NAMALWA (cell line): ENCODE data around the gene FAM118B.
"Not testable (repeated sequence)": the region's sequence is repeated elsewhere in the genome, so short reads cannot be mapped to it uniquely, and the experiment has no call there.

Source experiments
- DNase-seq: peaks from one replicate; pipeline ENCODE4 v3.0.0-alpha.2; 2015; ENCODE audit warnings: low spot score

Gene FAM118B

DNA sequence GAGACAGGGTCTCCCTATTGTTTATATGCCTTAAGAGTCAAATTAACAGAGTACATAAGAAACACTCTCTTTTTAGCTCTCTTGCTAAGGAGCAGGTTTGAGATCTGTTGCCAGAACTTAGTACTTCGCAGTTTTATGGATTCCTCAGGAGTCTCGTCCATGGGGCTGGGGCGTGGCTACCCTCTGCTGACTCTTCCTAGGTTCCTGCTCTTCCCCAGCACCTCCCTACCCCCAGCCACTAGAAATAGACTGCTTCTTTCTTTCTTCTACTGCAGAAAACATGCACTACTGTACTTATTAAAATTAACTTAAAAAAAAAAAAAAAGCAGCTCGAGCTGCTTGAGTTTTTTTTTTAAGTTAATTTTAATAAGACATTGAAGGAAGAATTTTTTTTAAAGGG is 8.0 kb downstream of the FAM118B start:
- DNase-seq, result no peak

DNA sequence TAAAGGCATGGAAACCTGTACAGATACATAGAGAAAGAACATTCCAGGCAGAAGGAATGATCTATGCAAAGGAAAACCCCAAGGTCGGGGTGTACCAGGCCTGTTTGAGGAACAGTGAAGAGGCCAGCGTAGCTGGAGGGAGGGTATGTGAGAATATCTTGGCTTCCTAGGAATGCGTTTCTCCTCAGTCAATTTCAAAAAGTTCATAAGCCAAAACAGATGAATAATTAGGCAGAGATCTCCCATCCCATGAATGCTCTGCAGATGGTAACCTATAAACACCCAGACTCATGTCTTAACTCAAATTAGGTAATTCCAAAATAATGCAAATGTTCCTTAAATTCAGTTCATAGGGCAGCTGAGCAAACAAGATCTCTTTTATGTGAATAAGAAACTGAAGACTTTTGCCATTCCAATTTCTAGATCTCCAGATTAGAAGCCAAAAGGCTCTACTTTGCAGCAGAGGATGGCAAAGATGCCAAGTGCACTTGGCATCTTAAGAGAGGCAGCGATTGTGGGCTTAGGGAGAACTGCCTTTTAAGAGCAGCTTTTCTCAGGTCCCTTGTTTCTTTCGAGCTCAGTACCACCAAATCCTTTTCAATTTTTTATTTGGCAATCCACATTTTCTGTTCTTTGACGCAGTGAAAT is 13.2 kb downstream of the FAM118B start:
- DNase-seq, result no peak

DNA sequence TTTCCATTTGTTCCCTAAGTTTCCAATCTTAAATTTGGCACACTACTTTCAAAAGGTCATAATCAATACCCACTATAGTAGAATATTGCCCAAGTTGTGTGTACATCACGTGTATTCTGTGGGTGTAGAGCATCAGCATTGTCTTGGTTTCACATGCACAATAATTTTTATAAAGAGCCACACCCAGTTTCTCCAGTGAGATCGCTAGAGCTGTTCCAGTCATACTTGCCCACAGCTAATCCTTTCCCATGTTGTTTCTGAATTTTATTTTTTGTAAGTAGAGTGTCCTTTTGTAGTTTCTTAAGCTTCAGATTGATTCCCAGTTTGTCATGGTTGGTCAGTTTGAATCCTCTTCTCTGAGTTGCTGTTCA is 13.7 kb downstream of the FAM118B start:
- DNase-seq, result no peak

DNA sequence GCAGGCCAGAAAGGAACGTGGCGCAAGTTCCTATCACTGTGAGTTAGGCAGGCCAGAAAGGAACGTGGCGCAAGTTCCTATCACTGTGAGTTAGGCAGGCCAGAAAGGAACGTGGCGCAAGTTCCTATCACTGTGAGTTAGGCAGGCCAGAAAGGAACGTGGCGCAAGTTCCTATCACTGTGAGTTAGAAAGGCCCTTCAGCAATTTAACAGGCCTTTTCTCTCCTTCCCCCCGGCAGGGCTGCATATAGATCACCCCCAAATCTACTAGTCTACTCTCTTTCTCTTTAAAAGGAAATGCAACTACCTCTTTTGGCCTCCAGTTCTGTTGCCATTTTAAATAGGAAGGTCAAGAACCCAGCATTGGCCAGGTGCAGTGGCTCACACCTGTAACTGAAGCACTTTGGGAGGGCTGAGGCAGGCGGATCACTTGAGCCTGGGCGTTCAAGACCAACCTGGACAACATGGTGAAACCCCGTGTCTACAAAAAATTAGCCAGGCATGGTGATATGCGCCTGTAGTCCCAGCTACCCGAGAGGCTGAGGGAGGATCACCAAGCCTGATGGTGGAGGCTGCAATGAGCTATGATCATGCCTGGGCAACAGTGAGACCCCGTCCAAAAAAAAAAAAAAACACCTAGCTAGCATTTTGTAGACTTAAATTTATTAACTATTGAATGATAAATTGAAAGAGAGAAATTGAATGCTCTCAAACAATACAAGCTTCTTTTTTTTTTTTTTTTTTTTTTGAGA is 14.9 kb downstream of the FAM118B start:
- DNase-seq, result no peak

DNA sequence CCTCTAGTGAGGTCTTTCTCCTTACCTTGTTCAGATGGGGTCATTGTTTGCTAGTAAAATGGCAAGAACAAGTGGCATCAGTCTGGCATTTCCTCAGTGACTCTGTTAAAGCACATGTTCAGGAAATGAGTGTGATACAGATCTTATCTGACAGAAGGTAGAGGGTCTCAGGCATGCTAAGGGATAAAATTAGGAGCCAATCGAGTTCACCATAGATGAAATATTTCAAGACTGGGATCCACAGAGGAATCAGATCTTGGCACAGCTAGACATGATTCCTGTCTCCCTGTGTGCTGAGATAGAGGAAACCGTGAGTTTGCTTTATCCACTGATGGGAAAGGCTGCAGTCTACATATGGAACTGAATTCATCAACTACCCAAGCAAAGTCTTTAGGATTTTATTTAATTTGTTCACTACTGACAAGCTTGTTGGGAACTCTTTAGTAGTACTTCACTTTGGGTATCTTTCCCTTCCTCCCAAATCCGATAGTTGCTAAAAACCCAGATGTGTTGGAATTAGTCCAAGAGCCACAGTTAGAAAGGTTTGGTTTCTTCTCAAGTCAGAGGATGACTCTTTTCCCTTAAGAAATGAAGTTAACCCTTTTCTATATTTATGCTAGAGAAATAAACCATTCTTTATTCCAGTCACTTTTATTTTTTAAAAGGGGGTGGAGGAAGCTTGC is 18.4 kb downstream of the FAM118B start:
- DNase-seq, result no peak

DNA sequence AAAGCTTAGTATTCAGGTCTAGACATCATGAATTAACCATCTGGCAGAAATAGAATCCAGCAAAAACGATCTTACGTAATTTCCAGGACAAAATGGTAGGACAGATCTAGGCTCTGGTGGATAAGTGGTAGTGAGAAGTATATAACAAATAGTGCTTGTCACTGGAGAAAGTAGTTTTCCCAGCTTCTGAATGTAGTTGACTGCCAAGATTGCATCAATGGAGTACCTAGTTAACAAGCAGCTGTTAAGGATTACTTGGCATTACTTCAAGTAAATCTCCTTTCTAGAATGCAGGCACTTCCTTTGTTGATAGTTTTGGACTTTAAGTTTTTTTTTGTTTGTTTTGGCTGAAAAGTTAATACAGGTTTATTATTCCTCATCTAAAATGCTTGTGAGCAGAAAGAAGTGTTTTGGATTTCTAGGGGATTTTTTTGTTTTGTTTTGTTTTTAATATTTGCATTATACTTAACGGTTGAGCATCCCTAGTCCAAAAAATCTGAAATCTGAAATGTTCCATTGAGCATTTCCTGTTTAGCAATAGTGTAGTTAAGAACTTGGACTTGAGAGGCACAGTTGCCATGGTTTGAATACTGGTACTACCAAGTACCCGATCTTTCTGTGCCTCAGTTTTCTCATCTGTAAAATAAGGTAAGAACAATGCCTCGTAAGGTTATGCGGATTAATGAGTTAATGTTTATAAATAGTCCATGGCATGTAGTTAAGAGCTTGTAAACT is 20.3 kb downstream of the FAM118B start:
- no peak for DNase-seq

DNA sequence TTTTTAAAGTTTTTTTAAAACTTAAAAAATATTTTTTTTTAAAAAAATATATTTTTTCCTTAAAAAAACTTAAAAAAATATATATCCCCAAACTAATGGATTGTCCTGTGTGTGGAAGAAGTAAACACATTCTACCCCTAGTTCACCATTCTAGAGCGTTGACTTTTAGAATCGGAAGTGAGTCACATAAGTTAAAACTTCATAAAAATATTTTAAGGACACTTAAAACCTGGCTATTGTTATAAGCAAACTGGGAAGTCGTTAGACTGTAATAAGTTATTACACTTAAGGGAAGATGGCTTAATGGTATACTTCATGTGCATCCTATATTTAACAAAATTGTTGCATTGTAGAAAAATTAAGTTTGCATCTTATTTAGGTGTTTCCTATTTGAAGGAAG is 21.1 kb downstream of the FAM118B start:
- no peak for DNase-seq

DNA sequence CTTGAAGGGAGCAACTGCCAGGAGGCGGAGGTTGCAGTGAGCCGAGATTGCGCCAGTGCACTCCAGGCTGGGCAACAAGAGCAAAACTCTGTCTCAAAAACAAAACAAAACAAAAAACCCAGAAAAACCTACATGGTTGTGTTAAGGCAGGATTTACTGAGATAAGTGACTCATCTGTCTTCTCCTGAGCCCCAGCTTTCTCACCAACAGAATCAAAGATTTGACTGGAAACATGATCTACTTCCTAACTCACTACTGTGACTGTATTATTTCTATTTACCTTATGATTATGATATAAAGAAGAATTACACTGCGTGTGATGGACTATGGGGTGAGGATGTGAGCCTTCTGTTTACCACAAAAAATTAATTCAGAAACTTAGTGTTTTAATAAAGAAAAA is 21.8 kb downstream of the FAM118B start:
- no peak for DNase-seq

DNA sequence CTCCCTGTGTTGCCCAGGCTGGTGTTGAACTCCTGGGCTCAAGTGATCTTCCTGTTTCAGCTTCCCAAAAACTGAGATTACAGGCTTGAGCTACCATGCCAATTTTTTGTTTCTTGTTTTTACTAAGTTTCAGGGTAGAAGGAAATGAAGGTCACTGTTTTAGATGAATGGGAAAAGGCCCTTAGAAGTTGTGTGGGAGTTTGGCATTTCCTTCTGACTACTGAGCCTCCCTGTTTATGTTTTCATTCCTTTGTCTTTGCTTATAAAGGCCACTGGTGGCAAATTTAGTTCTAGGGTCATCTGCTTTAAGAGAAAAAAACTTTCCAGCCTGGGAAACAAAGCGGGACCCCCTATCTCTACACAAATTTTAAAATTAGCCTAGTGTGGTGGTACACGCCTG is 35.1 kb downstream of the FAM118B start:
- no peak for DNase-seq

DNA sequence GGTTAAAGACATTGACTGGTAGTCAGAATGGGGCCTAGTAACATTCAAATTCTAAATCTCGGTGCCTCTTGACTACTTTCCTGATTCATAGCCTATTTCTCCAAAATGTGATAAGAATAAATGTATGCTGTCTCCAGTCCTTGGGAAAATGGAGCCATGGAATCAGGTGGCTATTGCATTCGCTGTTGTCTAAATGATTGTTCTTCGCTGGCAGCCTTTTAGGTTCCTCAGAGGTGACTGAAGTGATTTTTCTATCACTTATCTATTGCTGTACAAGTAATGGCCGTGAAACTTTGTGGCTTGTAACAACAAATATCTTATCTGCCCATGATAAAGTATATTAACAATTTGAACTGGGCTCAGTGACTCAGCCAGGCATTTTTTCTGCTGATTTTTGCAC is 41.7 kb downstream of the FAM118B start:
- no peak for DNase-seq

DNA sequence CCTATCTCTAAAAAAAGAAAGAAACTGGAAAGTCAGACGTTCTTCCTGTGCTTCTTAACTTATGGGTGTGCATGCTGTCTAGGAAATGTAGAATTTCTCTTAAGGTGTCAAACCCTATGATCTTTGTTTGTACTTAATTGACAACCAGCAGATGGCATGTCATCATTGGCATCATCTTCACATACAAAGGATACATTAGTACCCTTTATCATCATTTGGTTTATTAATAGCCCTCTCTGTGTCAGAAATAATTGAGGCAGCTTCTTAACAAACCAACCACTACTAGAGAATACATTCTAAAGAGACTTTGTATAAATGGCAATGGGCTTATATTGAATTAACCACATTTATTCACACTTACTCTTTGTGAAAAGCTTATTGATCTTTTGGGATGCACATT is 43.2 kb downstream of the FAM118B start:
- no peak for DNase-seq

DNA sequence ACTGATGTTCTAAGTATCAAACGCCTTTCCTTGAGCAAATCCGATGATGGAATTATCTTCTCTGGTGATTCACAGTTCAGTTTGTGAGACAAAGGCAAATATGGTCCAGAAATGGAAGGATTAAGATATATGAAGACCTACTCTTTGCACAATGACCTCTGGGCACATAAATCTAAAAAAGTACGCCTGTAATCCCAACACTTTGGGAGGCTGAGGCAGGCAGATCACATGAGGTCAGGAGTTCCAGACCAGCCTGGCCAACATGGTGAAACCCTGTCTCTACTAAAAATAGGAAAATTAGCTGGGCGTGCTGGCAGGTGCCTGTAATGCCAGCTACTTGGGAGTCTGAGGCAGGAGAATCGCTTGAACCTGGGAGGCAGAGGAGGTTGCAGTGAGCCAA is 43.9 kb downstream of the FAM118B start:
- DNase-seq, result not testable (repeated sequence)

DNA sequence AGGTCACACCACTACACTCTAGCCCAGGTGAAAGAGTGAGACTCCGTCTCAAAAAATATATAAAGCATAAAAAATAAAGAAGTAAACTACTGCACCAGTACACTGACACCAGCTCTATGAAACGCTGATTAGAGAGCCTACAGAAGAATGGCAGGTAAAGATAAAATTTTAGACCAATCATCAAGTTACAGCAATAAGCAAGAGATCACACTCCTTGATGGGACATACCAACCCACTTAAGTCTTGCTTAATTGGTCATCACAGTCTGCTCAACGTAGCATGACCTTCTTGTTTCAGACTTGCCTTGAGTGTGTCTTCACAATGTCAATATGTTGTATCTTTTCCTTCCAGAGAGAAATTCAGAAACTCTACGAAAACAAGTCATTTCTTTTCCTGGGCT is 44.6 kb downstream of the FAM118B start:
- DNase-seq, result no peak

DNA sequence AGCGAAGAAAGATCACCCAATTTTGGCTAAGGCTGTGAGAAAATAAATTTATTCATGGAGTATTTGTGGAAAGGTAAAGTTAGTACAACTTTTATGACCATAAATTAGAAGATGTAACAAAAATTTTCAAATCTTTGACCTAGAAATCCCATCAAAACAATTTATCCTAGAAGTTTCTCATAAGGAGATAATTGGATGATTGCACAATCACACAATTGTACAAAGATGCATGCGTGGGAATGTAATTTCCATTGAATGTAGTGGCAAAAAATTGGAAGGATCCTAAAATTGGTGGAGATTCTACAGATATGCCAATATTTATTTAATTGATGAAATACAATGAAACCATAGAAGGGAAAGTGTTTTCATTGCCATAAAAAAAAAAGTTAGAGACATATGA is 45.6 kb downstream of the FAM118B start:
- DNase-seq, result no peak

DNA sequence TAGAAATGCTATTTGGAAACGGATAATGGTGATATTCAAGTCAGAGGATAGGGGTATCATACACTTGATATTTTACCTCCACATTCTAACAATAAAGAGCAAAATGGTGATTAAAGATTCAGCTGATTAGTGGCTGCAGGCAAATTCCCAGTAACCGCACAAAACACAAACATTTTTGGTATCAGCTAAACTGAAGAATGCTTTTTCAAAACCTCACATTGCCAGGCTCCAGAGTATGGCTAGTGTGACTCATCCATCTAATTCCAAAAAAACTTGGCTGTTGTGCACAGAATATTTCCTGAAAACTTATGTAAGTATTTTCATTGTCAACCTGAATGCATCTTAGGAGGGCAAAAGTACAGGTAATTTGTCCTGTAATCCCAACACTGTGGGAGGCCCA is 46.2 kb downstream of the FAM118B start:
- no peak for DNase-seq

DNA sequence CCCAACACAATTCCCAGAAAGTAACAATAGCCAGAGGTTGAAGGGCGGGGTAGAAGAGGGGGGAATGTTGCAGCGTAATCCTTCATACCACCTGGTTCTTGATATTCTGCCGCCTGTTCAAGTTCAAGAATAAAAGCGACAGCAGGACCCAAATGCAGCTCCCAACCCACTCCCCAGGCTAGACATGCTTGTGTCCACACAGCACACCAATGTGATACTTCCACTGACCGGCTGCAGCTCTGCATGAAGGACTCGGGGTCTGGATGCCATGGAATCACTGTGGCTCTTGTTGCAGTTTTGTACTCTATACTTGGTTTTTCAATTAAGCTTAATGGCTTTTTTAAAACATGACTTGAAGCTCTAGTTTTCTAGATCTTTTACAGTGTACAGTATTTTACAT is 50.6 kb downstream of the FAM118B start:
- no peak for DNase-seq

DNA sequence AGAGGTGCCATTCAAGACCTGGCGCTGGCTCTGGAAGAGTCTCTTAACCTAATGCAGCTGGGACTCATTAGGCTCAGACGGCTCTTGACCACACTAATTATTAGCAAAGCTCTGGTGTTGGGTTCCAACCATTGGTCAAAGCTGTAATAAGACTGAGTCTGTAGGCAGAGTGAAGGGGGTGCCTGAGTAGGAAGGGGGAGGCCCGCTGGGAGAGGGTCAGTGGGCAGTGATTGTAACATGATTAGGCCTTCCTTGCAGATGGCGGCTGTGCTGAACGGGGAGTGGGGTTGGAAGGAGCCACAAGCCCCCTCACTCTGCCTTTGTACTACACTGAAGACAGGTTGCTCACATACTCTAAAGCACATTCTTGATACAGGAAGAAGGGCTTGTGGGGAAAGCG is 51.9 kb downstream of the FAM118B start:
- no peak for DNase-seq

DNA sequence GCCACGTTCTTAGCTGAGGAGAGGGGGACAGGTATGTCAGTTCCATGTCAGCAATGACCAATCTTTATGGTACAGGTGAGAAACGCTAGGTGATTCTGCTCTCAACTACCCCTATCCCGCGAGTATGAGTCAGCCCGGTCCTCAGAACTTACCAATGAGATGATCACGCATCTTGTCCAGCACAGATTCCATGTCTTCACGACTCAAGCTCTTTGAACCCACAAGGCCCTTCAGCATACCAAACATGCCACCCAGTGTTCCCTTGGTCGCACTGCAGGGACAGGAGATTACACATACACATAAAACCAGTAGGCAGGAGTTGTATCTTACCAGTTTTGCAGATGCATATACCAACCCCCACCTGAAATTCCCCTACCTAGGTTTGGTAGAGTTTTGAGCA is 54.2 kb downstream of the FAM118B start:
- peak; percentile 31 for DNase-seq

DNA sequence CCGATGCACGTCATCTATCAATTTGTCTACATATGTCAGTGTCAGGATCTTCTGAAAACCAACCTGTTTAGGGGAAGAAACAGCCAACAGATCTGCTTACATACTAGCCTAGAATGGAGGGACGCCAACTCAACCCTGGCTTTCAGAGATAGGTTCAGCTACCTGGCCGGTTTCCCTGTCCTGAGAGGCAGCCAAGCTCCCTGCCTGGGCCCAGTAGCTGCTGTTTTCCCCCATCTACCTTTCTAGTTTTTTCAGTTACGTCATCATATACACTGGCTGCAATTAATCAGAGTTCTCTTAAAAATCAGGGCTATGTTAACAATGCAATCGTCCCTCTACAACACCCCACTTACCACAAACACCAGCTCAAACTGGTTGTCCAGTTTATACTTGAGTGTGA is 56.1 kb downstream of the FAM118B start:
- no peak for DNase-seq

DNA sequence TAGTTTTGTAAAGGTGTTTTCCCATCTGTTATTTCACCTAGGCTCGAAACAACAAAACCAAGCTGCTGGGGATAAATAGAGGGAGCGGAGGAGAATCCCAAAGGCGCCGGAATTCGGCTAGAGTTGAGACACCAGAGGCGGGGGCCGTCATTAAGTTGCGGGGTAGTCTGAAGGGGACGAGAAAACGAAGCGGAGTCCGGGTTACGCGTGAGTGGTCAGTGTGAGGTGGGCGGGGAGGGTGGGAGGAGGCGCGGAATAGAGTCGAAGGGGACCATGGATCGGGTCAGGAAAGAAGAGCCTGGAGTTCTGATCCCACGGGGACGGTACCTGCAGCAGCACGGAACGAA is 56.8 kb downstream of the FAM118B start:
- no peak for DNase-seq

DNA sequence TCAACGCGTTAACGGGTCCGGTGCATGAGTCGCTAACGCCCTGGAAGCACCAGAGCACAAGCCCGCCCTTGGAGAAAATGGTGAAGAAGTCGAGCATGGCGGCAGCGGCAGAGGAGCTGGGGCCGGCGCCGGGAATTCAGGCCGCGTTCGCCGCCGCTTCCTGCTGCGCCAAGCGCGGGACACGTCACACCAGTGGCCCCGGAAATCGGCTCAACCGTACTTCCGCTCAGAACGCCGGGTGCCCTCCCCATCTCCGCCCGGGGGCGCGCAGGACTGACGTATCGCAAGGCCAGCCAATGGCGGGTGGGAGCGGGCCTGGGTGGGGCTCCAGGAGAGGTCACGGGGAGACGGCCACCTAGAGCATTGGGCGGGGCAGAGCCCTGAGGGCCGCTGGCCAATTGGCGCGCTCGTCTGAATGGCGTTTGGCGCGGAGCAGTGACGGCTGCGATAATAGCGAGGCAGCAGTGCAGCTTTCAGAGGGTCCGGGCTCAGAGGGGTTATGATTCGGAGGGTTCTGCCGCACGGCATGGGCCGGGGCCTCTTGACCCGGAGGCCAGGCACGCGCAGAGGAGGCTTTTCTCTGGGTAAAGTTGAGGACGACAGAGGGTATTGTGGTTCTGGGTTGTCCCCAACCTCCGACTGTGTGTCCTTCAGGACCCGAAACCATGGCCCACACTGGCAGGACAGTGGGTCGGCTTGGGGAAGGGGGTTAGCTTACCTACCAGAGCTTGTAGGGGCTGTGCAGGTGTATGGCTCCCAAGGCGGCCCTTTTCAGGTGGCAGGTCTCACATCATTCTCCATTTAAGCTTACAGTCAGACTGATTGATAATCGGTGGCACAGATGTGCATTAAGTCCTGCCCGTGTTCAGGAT is 57.4 kb downstream of the FAM118B start, which contains the start of the genes FOXRED1 and SRPRA:
Gene FOXRED1, plus strand, starts transcription at position 447 of the 872 bp plus-strand sequence. Its CDS starts 53 bp downstream, at position 500.
Gene SRPRA, minus strand, starts transcription at position 188 of the 872 bp plus-strand sequence. Its CDS starts 91 bp downstream, at position 97.
- peak; percentile 99 for DNase-seq

DNA sequence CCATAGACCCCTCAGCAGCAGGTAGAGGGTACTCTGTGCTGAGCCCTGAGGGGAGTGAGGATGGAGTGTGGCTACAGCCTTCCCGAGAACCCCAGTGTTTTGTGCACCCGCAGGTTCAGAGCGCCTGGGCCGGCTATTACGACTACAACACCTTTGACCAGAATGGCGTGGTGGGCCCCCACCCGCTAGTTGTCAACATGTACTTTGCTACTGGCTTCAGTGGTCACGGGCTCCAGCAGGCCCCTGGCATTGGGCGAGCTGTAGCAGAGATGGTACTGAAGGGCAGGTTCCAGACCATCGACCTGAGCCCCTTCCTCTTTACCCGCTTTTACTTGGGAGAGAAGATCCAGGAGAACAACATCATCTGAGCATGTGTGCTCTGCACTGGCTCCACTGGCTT is 65.7 kb downstream of the FAM118B start:
- no peak for DNase-seq
